Stimulated activated CD4-positive, alpha-beta T cell treated with anti-CD3 and anti-CD28 coated beads, Interleukin-2, amount 100 ng/mL, for 4 hours (primary cell): ENCODE measurements around the gene PID1.

Experiments
- DNase-seq: peaks from one replicate; pipeline ENCODE4 v3.0.0-alpha.2; 2020; ENCODE audit warnings: low read depth

The PID1 gene

GRCh38 chr2:229261076-229261475 is 10.0 kb downstream of the PID1 start:
- no peak for DNase-seq

- no peak for DNase-seq
These were observed 13.1 kb downstream of the PID1 start for GRCh38 chr2:229257985-229258384.

GRCh38 chr2:229256376-229256775 is 14.7 kb downstream of the PID1 start:
- no peak for DNase-seq

GRCh38 chr2:229254206-229254605 is 16.9 kb downstream of the PID1 start:
- DNase-seq = no peak

- no peak for DNase-seq
These were observed 18.1 kb downstream of the PID1 start for GRCh38 chr2:229252996-229253395.

- DNase-seq = no peak
These were observed 18.8 kb downstream of the PID1 start for GRCh38 chr2:229252280-229252679.

- no peak for DNase-seq
These were observed 21.6 kb downstream of the PID1 start for GRCh38 chr2:229249536-229249935.

- DNase-seq = no peak
These were observed 24.8 kb downstream of the PID1 start for GRCh38 chr2:229246334-229246733.

GRCh38 chr2:229244975-229245374 is 26.1 kb downstream of the PID1 start:
- no peak for DNase-seq

GRCh38 chr2:229243890-229244560 is 27.1 kb downstream of the PID1 start:
- no peak for DNase-seq

GRCh38 chr2:229240984-229241491 is 30.0 kb downstream of the PID1 start:
- no peak for DNase-seq

GRCh38 chr2:229239021-229239420 is 32.1 kb downstream of the PID1 start:
- DNase-seq = no peak

- DNase-seq = no peak
These were observed 33.8 kb downstream of the PID1 start for GRCh38 chr2:229237270-229237669.

GRCh38 chr2:229235131-229235914 is 35.8 kb downstream of the PID1 start:
- DNase-seq = no peak

- DNase-seq = no peak
These were observed 39.2 kb downstream of the PID1 start for GRCh38 chr2:229231885-229232284.

GRCh38 chr2:229231328-229231868 is 39.7 kb downstream of the PID1 start:
- no peak for DNase-seq

GRCh38 chr2:229230911-229231310 is 40.2 kb downstream of the PID1 start:
- no peak for DNase-seq

GRCh38 chr2:229230256-229230655 is 40.8 kb downstream of the PID1 start:
- DNase-seq = no peak

- no peak for DNase-seq
These were observed 44.7 kb downstream of the PID1 start for GRCh38 chr2:229226382-229226781.

GRCh38 chr2:229223107-229223506 is 48.0 kb downstream of the PID1 start:
- DNase-seq = no peak

- no peak for DNase-seq
These were observed 49.4 kb downstream of the PID1 start for GRCh38 chr2:229221641-229222040.

- DNase-seq = no peak
These were observed 50.8 kb downstream of the PID1 start for GRCh38 chr2:229220254-229220653.

GRCh38 chr2:229218329-229218921 is 52.7 kb downstream of the PID1 start:
- no peak for DNase-seq
